NCI-H2196 treated with DMSO at 0.1 percent for 48 hours (cell line): ENCODE data around the gene NDRG2.

Source experiments
- DNase-seq: peaks from one replicate; lab custom pipeline; 2025; ENCODE audit not compliant: unreplicated experiment; lab: John Stamatoyannopoulos, UW

The NDRG2 gene

GRCh38 chr14:21037156-21037555 is 12.3 kb upstream of the NDRG2 start:
- DNase-seq = no peak

- DNase-seq = no peak
These were observed 11.9 kb upstream of the NDRG2 start for GRCh38 chr14:21036751-21037150.

- DNase-seq = no peak
These were observed 9.8 kb upstream of the NDRG2 start, which contains the start of gene RNASE13 for GRCh38 chr14:21034707-21035106. TSS of gene RNASE13 (minus strand) at chr14:21034807. CDS start at chr14:21034288, 519 bp downstream.

- no peak for DNase-seq
These were observed 8.4 kb upstream of the NDRG2 start for GRCh38 chr14:21033133-21033698.

GRCh38 chr14:21032326-21033132 is 7.7 kb upstream of the NDRG2 start:
- no peak for DNase-seq

- no peak for DNase-seq
These were observed 5.7 kb upstream of the NDRG2 start for GRCh38 chr14:21030531-21030930.

- DNase-seq = no peak
These were observed 5.1 kb upstream of the NDRG2 start, which contains the start of gene TPPP2 for GRCh38 chr14:21029917-21030316. TSS of gene TPPP2 (plus strand) at chr14:21030217. CDS start at chr14:21030582, 365 bp downstream.

- DNase-seq = no peak
These were observed 2.1 kb upstream of the NDRG2 start for GRCh38 chr14:21026988-21027315.

GRCh38 chr14:21026274-21026987 is 1.6 kb upstream of the NDRG2 start:
- DNase-seq = no peak

- no peak for DNase-seq
These were observed 761 bp upstream of the NDRG2 start for GRCh38 chr14:21025371-21026273.

GRCh38 chr14:21023817-21024584 is 860 bp downstream of the NDRG2 start:
- no peak for DNase-seq

GRCh38 chr14:21023174-21023573 is 1.7 kb downstream of the NDRG2 start:
- DNase-seq = no peak

GRCh38 chr14:21022686-21023085 is 2.2 kb downstream of the NDRG2 start:
- DNase-seq = no peak

GRCh38 chr14:21020977-21021545 is 3.8 kb downstream of the NDRG2 start:
- DNase-seq = no peak

GRCh38 chr14:21019366-21019765 is 5.5 kb downstream of the NDRG2 start:
- DNase-seq = no peak

- DNase-seq = no peak
These were observed 6.1 kb downstream of the NDRG2 start for GRCh38 chr14:21018781-21019180.

GRCh38 chr14:21018286-21018685 is 6.6 kb downstream of the NDRG2 start:
- no peak for DNase-seq

- DNase-seq = no peak
These were observed 7.2 kb downstream of the NDRG2 start for GRCh38 chr14:21017528-21018245.
